HG03064 (cell line): ENCODE data around the gene PRKAG1.

ENCODE experiments used
- ATAC-seq: cut with Tn5 transposase; IDR thresholded peaks from one replicate; pipeline ENCODE4 v1.9.1; 2021; ENCODE audit warnings: low read depth; ENCODE audit not compliant: unreplicated experiment

The PRKAG1 gene

GRCh38 chr12:49015196-49015595, 3.4 kb downstream of the PRKAG1 start:
- ATAC-seq, result no peak

- no peak for ATAC-seq
Observed at GRCh38 chr12:49014547-49014946, 4.0 kb downstream of the PRKAG1 start.

GRCh38 chr12:49013428-49013827, 5.1 kb downstream of the PRKAG1 start:
- no peak for ATAC-seq

GRCh38 chr12:49012739-49013138, 5.8 kb downstream of the PRKAG1 start:
- ATAC-seq, result no peak

DNA sequence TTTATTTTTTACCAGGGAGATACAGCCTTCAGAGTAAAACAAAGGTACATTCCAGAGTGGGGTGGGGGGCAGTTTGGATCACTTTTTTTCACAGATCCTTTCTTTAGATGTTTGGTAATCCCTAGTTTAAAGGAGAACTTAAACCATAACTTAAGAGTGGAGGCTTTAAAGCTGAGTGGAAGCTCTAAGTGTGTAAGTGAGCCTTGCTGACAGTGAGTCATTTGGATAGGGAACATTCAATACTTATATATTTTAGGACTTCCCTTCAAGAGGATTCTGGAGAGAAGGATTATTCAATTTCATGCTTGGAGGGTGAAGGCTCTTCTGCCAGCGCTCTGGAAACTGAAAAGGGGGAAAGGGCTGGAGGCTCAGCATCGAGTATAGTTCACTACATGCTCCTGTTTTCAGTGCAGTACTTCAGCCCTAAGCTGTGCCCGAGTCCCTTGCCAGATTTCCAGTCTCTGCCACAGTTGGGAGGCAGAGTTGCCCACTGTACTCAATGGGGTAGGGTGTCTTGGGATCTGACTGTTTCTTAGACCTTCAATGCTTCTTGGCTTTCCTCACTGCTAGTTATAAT, 8.4 kb downstream of the PRKAG1 start:
- ATAC-seq, result no peak

- no peak for ATAC-seq
Observed at GRCh38 chr12:49008943-49009342, 9.6 kb downstream of the PRKAG1 start.

GRCh38 chr12:49000346-49000745, 18.2 kb downstream of the PRKAG1 start:
- no peak for ATAC-seq

DNA sequence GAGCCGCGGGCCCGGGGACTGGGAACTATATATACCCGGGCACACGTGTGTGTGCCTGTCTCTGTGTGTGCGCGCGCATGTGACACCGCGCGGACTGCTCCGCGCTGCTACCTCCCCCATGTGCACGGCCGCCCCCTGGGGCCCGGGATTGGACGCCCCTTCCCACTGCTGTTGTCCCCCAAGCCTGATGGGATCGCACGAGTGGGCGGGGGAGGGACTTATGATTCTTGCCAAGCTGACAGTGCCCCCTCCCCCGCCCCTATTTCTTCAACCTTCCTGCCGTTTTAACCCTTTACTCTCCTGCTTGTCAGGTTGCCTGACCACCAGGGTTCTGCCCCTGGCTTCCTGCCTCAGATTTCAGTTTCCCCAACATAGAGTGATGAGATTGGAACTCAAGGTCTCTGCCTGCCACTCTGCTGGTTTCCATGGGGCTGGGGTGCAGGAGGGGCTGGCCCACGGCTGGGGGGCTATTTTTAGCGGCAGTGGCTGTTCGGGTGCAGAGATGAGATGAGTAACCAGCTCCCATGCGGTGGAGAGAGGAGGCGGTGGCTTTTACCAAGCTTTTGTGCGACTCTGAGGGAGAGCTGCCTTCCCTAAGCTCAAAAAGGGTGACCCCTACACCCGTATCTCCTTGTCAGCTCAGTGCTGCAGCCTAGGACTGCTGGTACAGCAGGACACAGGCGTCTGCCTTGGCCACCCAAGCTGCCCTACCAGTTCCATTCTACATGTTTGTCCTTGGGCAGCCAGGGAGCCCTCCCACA, 19.0 kb downstream of the PRKAG1 start, which contains the start of gene DDN:
Gene DDN, minus strand, starts transcription at position 5 of the 761 bp plus-strand sequence. CDS start 88 bp downstream, outside the sequence.
- no peak for ATAC-seq

GRCh38 chr12:48998497-48999353, 19.9 kb downstream of the PRKAG1 start:
- ATAC-seq, result no peak

DNA sequence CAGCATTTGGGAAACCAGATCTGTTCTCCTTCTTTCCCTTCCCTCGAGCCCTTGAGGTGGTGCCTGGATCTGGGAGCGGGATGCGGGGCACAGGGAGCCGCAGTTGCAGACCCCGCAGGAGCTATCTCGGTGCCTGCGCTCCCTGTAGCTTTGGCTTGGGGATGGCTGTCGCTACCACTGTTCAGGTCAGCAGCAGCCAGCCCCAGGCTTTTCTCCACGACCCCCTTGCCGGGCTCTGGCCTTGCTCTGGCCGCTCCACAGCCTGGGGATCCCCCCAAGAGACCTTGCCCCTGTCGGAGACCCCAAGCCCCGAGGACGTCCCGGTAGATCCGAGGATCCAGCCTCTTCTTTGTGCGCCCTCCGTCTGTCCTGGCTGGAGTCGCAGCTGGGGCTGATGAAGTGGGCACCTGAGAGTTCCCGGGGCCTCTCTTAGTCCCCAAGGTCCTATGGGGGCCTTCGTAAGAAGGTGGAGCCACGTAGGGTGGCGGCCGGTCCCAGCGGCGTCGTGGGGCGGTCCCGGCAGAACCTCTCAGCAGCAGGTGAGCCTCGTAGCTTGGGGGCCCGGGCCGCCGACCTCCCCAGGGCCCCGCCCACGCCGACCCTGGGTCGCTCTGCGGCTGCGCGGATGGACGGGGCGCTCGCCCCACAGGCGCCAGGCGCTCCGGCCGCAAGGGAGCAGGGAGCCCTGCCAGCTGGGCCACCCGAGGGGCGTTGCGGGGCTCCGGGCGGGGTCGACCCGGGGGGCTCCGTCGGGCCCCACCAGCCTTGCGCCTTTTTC, 20.7 kb downstream of the PRKAG1 start:
- ATAC-seq, result no peak

DNA sequence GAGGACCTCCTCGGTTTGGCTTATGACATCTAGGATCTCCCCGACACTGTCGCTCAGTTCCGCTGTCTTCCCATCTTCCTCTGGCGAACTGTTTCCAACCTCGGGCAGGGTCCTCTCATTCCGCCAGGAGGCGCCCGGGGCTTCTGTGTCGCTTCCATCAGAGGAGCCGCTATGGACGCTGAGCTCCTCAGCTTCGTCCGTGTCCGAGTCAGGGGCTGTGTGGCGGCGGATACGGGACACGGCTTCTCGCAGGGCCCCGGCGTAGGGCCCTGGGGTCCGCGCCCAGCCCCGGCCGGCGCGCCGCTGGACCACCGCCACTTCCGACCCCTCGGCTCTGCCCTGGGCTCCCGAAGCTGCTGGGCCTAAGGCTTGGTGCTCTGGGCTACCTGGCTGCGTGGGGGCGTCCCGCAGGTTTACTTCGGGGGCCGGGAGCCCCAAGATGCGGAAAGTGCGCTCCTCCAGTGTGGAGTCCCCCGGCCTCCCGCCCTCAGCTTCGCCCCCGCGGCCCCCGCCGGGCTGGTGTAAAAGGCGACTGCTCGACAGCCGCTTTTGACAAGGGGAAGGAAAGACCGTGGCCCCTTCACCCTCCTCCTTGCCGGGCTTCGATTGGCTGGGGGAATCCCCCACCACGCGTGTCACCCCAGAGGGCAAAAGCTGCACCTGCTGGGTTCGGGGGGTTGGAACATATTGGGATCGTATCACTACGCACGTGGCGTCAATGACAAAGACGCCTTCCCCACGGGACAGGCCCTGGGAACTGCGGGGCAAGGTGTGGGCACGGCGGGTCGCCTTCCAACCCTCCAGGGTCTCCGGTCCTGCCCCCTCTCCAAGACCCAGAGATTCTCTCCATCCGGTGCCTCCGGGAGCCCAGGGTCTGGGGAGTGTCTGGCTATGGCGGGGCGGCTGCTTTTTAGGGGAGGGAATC, 21.5 kb downstream of the PRKAG1 start:
- no peak for ATAC-seq

GRCh38 chr12:48995086-48995879, 23.3 kb downstream of the PRKAG1 start:
- no peak for ATAC-seq

DNA sequence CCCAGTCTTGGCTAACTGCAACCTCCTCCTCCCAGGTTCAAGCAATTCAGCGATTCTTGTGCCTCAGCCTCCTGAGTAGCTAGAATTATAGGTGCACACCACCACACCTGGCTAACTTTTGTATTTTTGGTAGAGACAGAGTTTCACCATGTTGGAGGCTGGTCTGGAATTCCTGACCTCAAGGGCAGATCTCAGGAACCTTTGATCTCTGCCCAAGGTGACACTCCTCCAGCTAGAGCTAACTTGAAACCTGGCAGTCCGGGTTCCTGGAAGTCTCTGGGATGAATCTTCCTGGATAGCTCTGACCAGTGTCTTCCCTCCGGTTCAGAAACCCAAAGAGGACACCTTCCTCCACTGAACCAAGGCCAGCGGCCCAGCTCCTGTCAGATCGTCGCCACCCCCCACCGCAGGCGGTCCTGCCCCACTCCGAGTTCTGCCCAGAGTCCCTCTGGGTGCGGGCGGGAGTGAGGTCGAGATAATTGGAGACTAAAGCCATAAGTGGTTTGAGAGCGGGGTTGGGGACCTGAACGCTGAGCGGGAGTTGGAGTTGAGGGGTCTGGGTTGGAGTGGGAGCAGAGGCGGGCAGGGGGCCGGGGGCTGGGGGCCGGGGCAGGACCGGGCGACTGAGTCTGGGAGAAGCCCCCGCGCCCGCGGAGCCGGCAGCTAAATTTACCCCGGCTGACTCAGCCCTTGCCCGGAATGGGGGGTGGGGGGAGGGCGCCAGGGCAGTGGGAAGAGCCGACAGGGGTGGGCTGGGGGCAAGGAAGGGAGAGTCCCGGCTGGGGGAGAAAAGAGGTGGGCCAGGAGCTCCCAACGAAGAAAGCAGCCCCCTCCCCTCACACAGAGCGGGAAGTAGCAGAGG, 24.1 kb downstream of the PRKAG1 start:
- ATAC-seq, result no peak

DNA sequence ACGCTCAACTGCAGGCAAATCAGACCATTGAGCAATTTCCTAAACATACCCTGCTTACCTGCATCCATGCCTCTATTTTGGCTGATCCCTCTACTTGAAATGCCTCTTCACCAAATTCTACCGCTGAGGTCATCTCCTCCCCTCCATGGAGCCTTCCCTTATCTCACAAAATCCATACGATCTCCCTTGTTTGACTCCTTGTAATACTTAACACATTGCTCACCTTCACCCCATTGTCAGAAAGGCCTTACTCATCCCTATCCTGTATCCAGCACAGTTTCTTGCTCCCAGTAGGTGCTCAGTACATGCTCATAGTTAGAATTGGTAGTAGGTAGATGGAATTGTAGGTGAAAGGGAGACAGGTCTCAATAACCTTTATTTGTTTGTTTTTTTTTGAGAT, 24.8 kb downstream of the PRKAG1 start:
- ATAC-seq, result no peak

- ATAC-seq, result no peak
Observed at GRCh38 chr12:48991247-48992050, 27.1 kb downstream of the PRKAG1 start.

DNA sequence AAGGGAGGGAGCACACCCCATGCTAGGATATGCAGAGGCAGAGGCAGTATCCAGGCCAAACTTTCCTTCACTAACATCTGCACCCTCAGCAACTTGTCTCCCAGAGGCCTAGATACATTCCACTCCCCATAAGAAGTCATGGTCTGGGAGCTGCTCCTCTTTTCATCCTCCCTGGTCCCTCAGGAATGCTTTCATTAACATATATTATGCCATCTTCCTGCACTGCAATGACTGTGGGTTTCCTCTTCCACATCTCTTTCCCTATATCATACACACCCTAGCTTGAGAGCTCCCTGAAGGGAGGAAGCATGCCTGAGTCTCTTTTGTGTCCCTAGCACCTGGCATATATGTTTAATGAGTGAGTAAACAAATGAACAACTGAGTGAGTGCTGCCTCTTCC, 28.0 kb downstream of the PRKAG1 start:
- ATAC-seq, result no peak

- no peak for ATAC-seq
Observed at GRCh38 chr12:48988030-48988649, 30.4 kb downstream of the PRKAG1 start.
